ENCODE measurements around the gene TMEM140. TPM values are rescaled to one million over a fixed set of nuclear protein-coding genes. Genes with fewer than 3 reads are reported as not detected.

TMEM140 gene
- total RNA-seq, 1 donor from 2014 or later: not detected

DNA sequence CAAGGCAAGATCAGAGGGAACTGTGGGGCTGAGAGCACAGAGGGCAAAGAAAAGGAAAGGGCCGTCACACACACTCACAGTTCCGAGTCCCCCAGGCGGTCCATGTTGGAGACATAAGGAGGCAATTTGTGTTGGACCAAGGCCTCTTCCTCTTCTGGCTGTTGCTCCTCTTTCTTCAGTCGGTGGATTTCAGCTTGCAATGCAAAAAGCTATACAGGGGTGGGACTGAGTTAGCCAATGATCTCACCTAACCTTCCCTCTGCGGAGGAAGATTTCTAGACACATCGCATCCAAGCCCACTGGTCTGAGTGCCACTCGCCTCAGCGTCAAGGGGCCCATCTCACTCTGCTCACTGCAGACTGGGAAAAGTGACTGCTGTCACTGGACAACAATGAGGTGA lies 58.0 kb downstream of the TMEM140 start:
- no peak for DNase-seq (ENCODE audit: low spot score)
- peaks cover 3% of the 10 kb centered on the region for H3K27me3 Mint-ChIP-seq (ENCODE audit: unreplicated experiment)
- TF ChIP-seq, protein P1, sequence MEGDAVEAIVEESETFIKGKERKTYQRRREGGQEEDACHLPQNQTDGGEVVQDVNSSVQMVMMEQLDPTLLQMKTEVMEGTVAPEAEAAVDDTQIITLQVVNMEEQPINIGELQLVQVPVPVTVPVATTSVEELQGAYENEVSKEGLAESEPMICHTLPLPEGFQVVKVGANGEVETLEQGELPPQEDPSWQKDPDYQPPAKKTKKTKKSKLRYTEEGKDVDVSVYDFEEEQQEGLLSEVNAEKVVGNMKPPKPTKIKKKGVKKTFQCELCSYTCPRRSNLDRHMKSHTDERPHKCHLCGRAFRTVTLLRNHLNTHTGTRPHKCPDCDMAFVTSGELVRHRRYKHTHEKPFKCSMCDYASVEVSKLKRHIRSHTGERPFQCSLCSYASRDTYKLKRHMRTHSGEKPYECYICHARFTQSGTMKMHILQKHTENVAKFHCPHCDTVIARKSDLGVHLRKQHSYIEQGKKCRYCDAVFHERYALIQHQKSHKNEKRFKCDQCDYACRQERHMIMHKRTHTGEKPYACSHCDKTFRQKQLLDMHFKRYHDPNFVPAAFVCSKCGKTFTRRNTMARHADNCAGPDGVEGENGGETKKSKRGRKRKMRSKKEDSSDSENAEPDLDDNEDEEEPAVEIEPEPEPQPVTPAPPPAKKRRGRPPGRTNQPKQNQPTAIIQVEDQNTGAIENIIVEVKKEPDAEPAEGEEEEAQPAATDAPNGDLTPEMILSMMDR (IDR thresholded peaks at IDR 0.05; ENCODE audit: unreplicated experiment): no peak
- H3K9me3 Mint-ChIP-seq (ENCODE audit: unreplicated experiment): no peaks in the 10 kb centered on the region
- peaks cover 10% of the 10 kb centered on the region for H3K36me3 Mint-ChIP-seq (ENCODE audit: low read depth, unreplicated experiment)
- peaks cover 18% of the 10 kb centered on the region for H3K4me1 Mint-ChIP-seq (ENCODE audit: unreplicated experiment)
- H3K27ac Mint-ChIP-seq (ENCODE audit: unreplicated experiment): no peak overlapping the region
- no peak overlapping the region for H3K4me3 Mint-ChIP-seq (ENCODE audit: unreplicated experiment)

DNA sequence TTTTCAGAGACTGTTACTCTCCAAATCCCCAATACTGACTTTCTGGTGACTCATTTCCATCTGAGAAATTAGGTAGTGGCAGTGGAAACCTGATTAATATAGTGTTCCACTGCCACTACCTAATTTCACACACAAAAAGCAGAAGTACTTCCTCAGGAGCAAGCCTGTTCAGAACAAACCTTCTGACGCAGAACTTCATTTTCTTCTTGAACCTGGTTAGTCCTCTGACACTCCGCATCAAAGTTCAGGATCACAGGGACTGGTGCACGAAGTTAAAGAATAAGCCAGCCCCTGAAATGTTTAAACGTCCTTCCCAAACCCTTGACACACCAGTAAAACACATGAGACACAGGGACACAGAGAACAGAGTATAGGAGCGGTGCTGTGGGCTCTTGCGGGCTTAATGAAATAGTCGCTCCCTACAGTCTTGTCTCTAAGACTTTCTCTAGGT lies 59.1 kb downstream of the TMEM140 start:
- no peaks in the 10 kb centered on the region for H3K9me3 Mint-ChIP-seq (ENCODE audit: unreplicated experiment)
- H3K27ac Mint-ChIP-seq (ENCODE audit: unreplicated experiment): no peak overlapping the region
- H3K36me3 Mint-ChIP-seq (ENCODE audit: low read depth, unreplicated experiment): peaks cover 10% of the 10 kb centered on the region
- peaks cover 3% of the 10 kb centered on the region for H3K27me3 Mint-ChIP-seq (ENCODE audit: unreplicated experiment)
- peaks cover 18% of the 10 kb centered on the region for H3K4me1 Mint-ChIP-seq (ENCODE audit: unreplicated experiment)
- H3K4me3 Mint-ChIP-seq (ENCODE audit: unreplicated experiment): no peak overlapping the region
- TF ChIP-seq, protein P1 (IDR thresholded peaks at IDR 0.05; ENCODE audit: unreplicated experiment): no peak
- no peak for DNase-seq (ENCODE audit: low spot score)

DNA sequence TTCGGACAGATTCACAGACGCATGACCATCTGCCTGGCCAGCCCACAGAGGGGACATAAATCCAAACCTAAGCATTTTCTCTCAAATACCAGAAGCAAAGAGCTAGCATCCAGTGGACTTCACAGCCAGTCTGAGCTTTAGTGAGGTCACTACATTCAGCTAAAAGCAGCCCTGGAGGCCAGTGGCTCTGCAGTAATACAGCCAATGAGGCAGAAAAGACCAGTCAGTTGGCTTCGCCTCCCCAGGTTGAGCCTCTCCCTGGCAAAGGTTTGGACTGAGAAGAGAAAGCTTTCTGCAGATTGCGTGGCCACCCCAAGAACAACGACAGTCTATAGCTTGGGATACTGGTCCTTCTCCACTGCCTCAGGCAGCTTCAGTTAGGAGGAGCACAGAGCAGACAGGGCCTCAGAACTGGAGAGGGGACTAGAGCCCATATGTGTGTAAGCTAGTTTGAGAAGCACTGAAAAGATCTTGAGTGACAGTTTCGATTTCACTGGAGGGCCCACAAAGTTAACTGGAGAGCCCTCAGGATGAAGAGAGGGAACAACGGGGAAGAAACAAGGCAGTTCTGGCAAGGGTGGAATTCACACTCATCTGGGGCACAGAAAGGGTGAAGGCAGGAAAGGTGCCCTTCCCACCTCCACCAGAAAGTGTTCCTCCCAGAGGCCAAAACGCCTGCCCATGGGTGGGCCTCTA lies 59.7 kb downstream of the TMEM140 start:
- no peak overlapping the region for H3K27ac Mint-ChIP-seq (ENCODE audit: unreplicated experiment)
- H3K4me3 Mint-ChIP-seq (ENCODE audit: unreplicated experiment): no peak overlapping the region
- TF ChIP-seq, protein P1 (IDR thresholded peaks at IDR 0.05; ENCODE audit: unreplicated experiment): no peak

GRCh38 chr7:135208102-135208793 lies 60.4 kb downstream of the TMEM140 start:
- Mint-ChIP-seq H3K27me3 (ENCODE audit: unreplicated experiment) (peaks cover 3% of the 10 kb centered on the region), H3K4me1 (ENCODE audit: unreplicated experiment) (peaks cover 18% of the 10 kb centered on the region), H3K9me3 (ENCODE audit: unreplicated experiment) (no peaks in the 10 kb centered on the region), H3K36me3 (ENCODE audit: low read depth, unreplicated experiment) (peaks cover 10% of the 10 kb centered on the region), H3K4me3 (ENCODE audit: unreplicated experiment) (no peak overlapping the region), H3K27ac (ENCODE audit: unreplicated experiment) (no peak overlapping the region)
- no peak for DNase-seq (ENCODE audit: low spot score)
- TF ChIP-seq, protein P1 (IDR thresholded peaks at IDR 0.05; ENCODE audit: unreplicated experiment): no peak

More for the DNA sequence above, 59.7 kb downstream of the TMEM140 start:
- Mint-ChIP-seq H3K9me3 (ENCODE audit: unreplicated experiment) (no peaks in the 10 kb centered on the region), H3K4me1 (ENCODE audit: unreplicated experiment) (peaks cover 18% of the 10 kb centered on the region), H3K27me3 (ENCODE audit: unreplicated experiment) (peaks cover 3% of the 10 kb centered on the region), H3K36me3 (ENCODE audit: low read depth, unreplicated experiment) (peaks cover 10% of the 10 kb centered on the region)
- DNase-seq (ENCODE audit: low spot score): no peak

All from endothelial cell (in vitro differentiated cells).